ENCODE data around the gene NUDT16. TPM values are rescaled to one million over a fixed set of nuclear protein-coding genes. Genes with fewer than 3 reads are reported as not detected.

The NUDT16 gene
- total RNA-seq, 1 experiment from 2014 or later, result 19.4 TPM

DNA sequence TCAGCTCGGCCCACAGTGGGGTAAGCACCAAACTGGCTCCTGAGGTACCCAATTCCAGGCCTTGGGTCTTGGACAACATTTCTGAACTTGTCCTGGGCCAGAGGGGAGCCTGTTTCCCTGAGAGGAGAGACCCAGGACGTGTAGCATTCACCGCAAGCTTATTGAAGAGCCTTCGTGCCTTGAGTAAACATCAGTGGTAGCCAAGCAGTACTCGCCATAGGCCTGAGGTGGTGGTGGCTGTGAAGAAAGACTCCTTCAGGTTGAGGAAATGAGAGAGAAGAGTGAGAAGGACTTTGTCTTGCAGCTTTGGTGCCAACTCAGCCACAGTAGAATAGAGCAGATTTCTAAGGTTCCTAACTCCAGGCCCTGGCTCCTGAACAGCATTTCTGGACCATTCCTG, 50.2 kb downstream of the NUDT16 start:
- no peak for DNase-seq
- H3K79me2 ChIP-seq (ENCODE audit: low read depth), result no peaks in the 10 kb centered on the region
- H3K9me3 ChIP-seq (ENCODE audit: insufficient read depth, low read depth), result no peaks in the 10 kb centered on the region
- ChIA-PET CTCF (no interaction called here), POLR2A (ENCODE audit: unreplicated experiment) (no interaction called here)
- no peaks in the 10 kb centered on the region for H3K27me3 ChIP-seq (ENCODE audit: insufficient read depth, low read depth)
- intact Hi-C loops (cut with micrococcal nuclease; ENCODE audit: unreplicated experiment), result no loop called here
- H3K9me2 ChIP-seq (ENCODE audit: insufficient read depth), result no peaks in the 10 kb centered on the region
- no TSS peak for BruUV-seq (replicated peaks)
- no peak overlapping the region for H3K4me2 ChIP-seq
- H3K36me3 ChIP-seq (ENCODE audit: low read depth), result no peaks in the 10 kb centered on the region
- H3K4me1 ChIP-seq (replicated peaks; ENCODE audit: insufficient read depth), result no peaks in the 10 kb centered on the region
- H2AFZ ChIP-seq, result no peak overlapping the region
- no peaks in the 10 kb centered on the region for H4K20me1 ChIP-seq (ENCODE audit: insufficient read depth)
- TF ChIP-seq EZH2 (IDR thresholded peaks at IDR 0.05; ENCODE audit: low read depth), result no peak
- TF ChIP-seq, protein P1, sequence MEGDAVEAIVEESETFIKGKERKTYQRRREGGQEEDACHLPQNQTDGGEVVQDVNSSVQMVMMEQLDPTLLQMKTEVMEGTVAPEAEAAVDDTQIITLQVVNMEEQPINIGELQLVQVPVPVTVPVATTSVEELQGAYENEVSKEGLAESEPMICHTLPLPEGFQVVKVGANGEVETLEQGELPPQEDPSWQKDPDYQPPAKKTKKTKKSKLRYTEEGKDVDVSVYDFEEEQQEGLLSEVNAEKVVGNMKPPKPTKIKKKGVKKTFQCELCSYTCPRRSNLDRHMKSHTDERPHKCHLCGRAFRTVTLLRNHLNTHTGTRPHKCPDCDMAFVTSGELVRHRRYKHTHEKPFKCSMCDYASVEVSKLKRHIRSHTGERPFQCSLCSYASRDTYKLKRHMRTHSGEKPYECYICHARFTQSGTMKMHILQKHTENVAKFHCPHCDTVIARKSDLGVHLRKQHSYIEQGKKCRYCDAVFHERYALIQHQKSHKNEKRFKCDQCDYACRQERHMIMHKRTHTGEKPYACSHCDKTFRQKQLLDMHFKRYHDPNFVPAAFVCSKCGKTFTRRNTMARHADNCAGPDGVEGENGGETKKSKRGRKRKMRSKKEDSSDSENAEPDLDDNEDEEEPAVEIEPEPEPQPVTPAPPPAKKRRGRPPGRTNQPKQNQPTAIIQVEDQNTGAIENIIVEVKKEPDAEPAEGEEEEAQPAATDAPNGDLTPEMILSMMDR (conservative IDR thresholded peaks at IDR 0.05), result no peak
- no peaks in the 10 kb centered on the region for H3F3A ChIP-seq (ENCODE audit: insufficient read depth, low read depth)
- no peak overlapping the region for H3K27ac ChIP-seq
- no peak overlapping the region for H3K4me3 ChIP-seq

DNA sequence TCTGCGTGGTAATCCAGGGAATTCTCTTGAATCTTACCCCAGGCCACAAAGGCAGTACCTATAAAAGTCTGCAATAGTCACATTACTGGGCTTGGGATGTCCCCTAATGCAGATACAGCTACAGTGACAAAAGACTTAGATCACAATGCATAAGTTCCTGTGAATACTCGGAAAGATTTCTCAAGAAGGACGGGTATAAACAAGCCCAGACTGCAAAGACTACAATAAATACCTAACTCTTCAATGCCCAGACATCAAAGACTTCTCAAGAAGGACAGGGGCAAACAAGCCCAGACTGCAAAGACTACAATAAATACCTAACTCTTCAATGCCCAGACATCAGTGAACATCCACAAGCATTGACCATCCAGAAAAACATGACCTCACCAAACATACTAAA, 50.9 kb downstream of the NUDT16 start:
- Histone ChIP-seq H3K27me3 (ENCODE audit: insufficient read depth, low read depth) (no peaks in the 10 kb centered on the region), H4K20me1 (ENCODE audit: insufficient read depth) (no peaks in the 10 kb centered on the region), H3K4me3 (no peak overlapping the region), H2AFZ (no peak overlapping the region), H3K27ac (no peak overlapping the region), H3F3A (ENCODE audit: insufficient read depth, low read depth) (no peaks in the 10 kb centered on the region), H3K4me1 (replicated peaks; ENCODE audit: insufficient read depth) (no peaks in the 10 kb centered on the region), H3K36me3 (ENCODE audit: low read depth) (no peaks in the 10 kb centered on the region), H3K9me2 (ENCODE audit: insufficient read depth) (no peaks in the 10 kb centered on the region), H3K79me2 (ENCODE audit: low read depth) (no peaks in the 10 kb centered on the region), H3K4me2 (no peak overlapping the region), H3K9me3 (ENCODE audit: insufficient read depth, low read depth) (no peaks in the 10 kb centered on the region)
- POLR2A ChIA-PET (ENCODE audit: unreplicated experiment), result no interaction called here
- no TSS peak for BruUV-seq (replicated peaks)
- intact Hi-C loops (cut with micrococcal nuclease; ENCODE audit: unreplicated experiment), result no loop called here
- DNase-seq, result no peak
- no peak for TF ChIP-seq EZH2 (IDR thresholded peaks at IDR 0.05; ENCODE audit: low read depth)
- TF ChIP-seq, protein P1 (conservative IDR thresholded peaks at IDR 0.05), result no peak
- CTCF ChIA-PET, result no interaction called here

DNA sequence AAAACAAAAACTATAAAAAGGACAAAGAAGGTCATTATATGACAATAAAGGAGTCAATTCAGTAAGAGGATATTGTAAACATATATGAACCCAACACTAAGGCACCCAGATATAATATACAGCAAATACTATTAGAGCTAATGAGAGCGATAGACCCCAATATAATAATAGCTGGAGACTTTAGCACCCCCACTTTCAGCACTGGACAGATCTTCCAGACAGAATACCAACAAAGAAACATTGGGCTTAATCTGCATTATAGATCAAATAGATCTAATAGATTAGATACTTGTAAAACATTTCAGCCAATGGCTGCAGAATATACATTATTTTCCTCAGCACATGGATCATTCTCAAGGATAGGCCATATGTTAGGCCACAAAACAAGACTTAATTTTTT, 53.4 kb downstream of the NUDT16 start:
- Histone ChIP-seq H2AFZ (no peak overlapping the region), H3K4me3 (no peak overlapping the region), H3K4me1 (replicated peaks; ENCODE audit: insufficient read depth) (no peaks in the 10 kb centered on the region), H3K27me3 (ENCODE audit: insufficient read depth, low read depth) (no peaks in the 10 kb centered on the region), H4K20me1 (ENCODE audit: insufficient read depth) (no peaks in the 10 kb centered on the region), H3K9me3 (ENCODE audit: insufficient read depth, low read depth) (no peaks in the 10 kb centered on the region), H3K27ac (no peak overlapping the region), H3F3A (ENCODE audit: insufficient read depth, low read depth) (no peaks in the 10 kb centered on the region), H3K4me2 (no peak overlapping the region), H3K36me3 (ENCODE audit: low read depth) (no peaks in the 10 kb centered on the region), H3K9me2 (ENCODE audit: insufficient read depth) (no peaks in the 10 kb centered on the region), H3K79me2 (ENCODE audit: low read depth) (no peaks in the 10 kb centered on the region)
- CTCF ChIA-PET, result no interaction called here
- no peak for DNase-seq
- intact Hi-C loops (cut with micrococcal nuclease; ENCODE audit: unreplicated experiment), result no loop called here
- no peak for TF ChIP-seq EZH2 (IDR thresholded peaks at IDR 0.05; ENCODE audit: low read depth)
- TF ChIP-seq, protein P1 (conservative IDR thresholded peaks at IDR 0.05), result no peak
- no TSS peak for BruUV-seq (replicated peaks)
- POLR2A ChIA-PET (ENCODE audit: unreplicated experiment), result no interaction called here

Other genes starting within 250 kb of the NUDT16 start
- 109 and 110 TPM in 2 replicates for gene MRPL3, start 121.2 kb downstream of the NUDT16 start, total RNA-seq (2021)

Measured in PC-9 (cell line).